Measurements from ENCODE around the gene GLIS1. TPM values are rescaled to one million over a fixed set of nuclear protein-coding genes. Genes with fewer than 3 reads are reported as not detected.

GLIS1 gene
- total and polyA plus RNA-seq, 2 donors (not counting 3 experiments of a cell fraction or from before 2014, with no cell fraction given): not detected

GRCh38 chr1:53543130-53543777 lies 195.7 kb downstream of the GLIS1 start:
- H3K79me2 ChIP-seq (ENCODE audit: control insufficient read depth, insufficient read depth, low read length): no peaks in the 10 kb centered on the region
- no peak overlapping the region for H3K4me3 ChIP-seq (replicated peaks in 1 of 3; ENCODE audit: insufficient read depth in 1 of 3, low read depth in 1 of 3, low read length in 3 of 3)
- no peaks in the 10 kb centered on the region for H4K20me1 ChIP-seq (replicated peaks; ENCODE audit: control insufficient read depth, extremely low read depth, insufficient read depth, low read length)
- H3K9ac ChIP-seq (replicated peaks; ENCODE audit: extremely low read depth, insufficient read depth, low read length): no peak overlapping the region
- no peak for DNase-seq (ENCODE audit: low read depth, low spot score)
- H3K36me3 ChIP-seq (ENCODE audit: control insufficient read depth in 2 of 2, extremely low read depth in 1 of 2, insufficient read depth in 2 of 2, low read length in 2 of 2): no peaks in the 10 kb centered on the region
- POLR2A ChIA-PET: no interaction called here
- no peaks in the 10 kb centered on the region for H3K4me1 ChIP-seq (ENCODE audit: control insufficient read depth, extremely low read depth, insufficient read depth, low read length)
- H3K27ac ChIP-seq (ENCODE audit: insufficient read depth, low read depth, low read length): no peak overlapping the region
- no peak overlapping the region for H2AFZ ChIP-seq (ENCODE audit: low read depth, low read length)
- dilution Hi-C loops (cut with MboI; ENCODE audit: extremely low pct_ligation_motif_present, low sequenced_read_pairs) (no loop called here), intact Hi-C loops (cut with micrococcal nuclease) (no loop called here)
- no peak for TF ChIP-seq MYC (IDR thresholded peaks at IDR 0.05; ENCODE audit: low read depth, low read length)
- H3K27me3 ChIP-seq (ENCODE audit: control insufficient read depth in 2 of 2, insufficient read depth in 2 of 2, low read length in 2 of 2): no peaks in the 10 kb centered on the region
- BruUV-seq (replicated peaks): no TSS peak
- no peak overlapping the region for H3K4me2 ChIP-seq (ENCODE audit: insufficient read depth, low read length)
- H3K9me3 ChIP-seq (replicated peaks; ENCODE audit: control insufficient read depth, insufficient read depth, low read length): no peaks in the 10 kb centered on the region
- no peak for FAIRE-seq
- CTCF ChIA-PET: no interaction called here
- H3K9me1 ChIP-seq (replicated peaks; ENCODE audit: control insufficient read depth, extremely low read depth, insufficient read depth, low read length): no peaks in the 10 kb centered on the region

- Histone ChIP-seq H4K20me1 (replicated peaks; ENCODE audit: control insufficient read depth, extremely low read depth, insufficient read depth, low read length) (no peaks in the 10 kb centered on the region), H3K36me3 (ENCODE audit: control insufficient read depth in 2 of 2, extremely low read depth in 1 of 2, insufficient read depth in 2 of 2, low read length in 2 of 2) (no peaks in the 10 kb centered on the region), H3K4me3 (replicated peaks in 1 of 3; ENCODE audit: insufficient read depth in 1 of 3, low read depth in 1 of 3, low read length in 3 of 3) (no peak overlapping the region), H3K9ac (replicated peaks; ENCODE audit: extremely low read depth, insufficient read depth, low read length) (no peak overlapping the region), H2AFZ (ENCODE audit: low read depth, low read length) (no peak overlapping the region), H3K4me1 (ENCODE audit: control insufficient read depth, extremely low read depth, insufficient read depth, low read length) (no peaks in the 10 kb centered on the region), H3K9me1 (replicated peaks; ENCODE audit: control insufficient read depth, extremely low read depth, insufficient read depth, low read length) (no peaks in the 10 kb centered on the region), H3K79me2 (ENCODE audit: control insufficient read depth, insufficient read depth, low read length) (no peaks in the 10 kb centered on the region), H3K4me2 (ENCODE audit: insufficient read depth, low read length) (no peak overlapping the region), H3K27me3 (ENCODE audit: control insufficient read depth in 2 of 2, insufficient read depth in 2 of 2, low read length in 2 of 2) (no peaks in the 10 kb centered on the region), H3K9me3 (replicated peaks; ENCODE audit: control insufficient read depth, insufficient read depth, low read length) (no peaks in the 10 kb centered on the region), H3K27ac (ENCODE audit: insufficient read depth, low read depth, low read length) (no peak overlapping the region)
- DNase-seq (ENCODE audit: low read depth, low spot score) (no peak), FAIRE-seq (no peak)
- ChIA-PET POLR2A (no interaction called here), CTCF (no interaction called here)
- dilution Hi-C loops (cut with MboI; ENCODE audit: extremely low pct_ligation_motif_present, low sequenced_read_pairs): no loop called here
- TF ChIP-seq JUN (IDR thresholded peaks at IDR 0.05; ENCODE audit: borderline replicate concordance, insufficient read depth, insufficient read length, low read depth) (no peak), MYC (IDR thresholded peaks at IDR 0.05; ENCODE audit: low read depth, low read length) (no peak), GATA2 (IDR thresholded peaks at IDR 0.05; ENCODE audit: insufficient read depth, insufficient read length, low read depth, low read length) (no peak), EZH2 (IDR thresholded peaks at IDR 0.05; ENCODE audit: borderline replicate concordance, low read depth, low read length, severe bottlenecking) (no peak), CTCF (IDR thresholded peaks at IDR 0.05; ENCODE audit: extremely low read depth in 1 of 2, insufficient read depth in 1 of 2, low read depth in 1 of 2, low read length in 2 of 2) (no peak), POLR2A (IDR thresholded peaks at IDR 0.05; ENCODE audit: low read depth, low read length) (no peak), POLR2AphosphoS5 (IDR thresholded peaks at IDR 0.05; ENCODE audit: insufficient read depth, low read depth, low read length) (no peak), FOS (IDR thresholded peaks at IDR 0.05; ENCODE audit: borderline replicate concordance, insufficient read depth, low read length) (no peak), MAX (IDR thresholded peaks at IDR 0.05; ENCODE audit: insufficient read depth, insufficient read length) (no peak)
- intact Hi-C loops (cut with micrococcal nuclease): no loop called here
- BruUV-seq (replicated peaks): no TSS peak
Measured at GRCh38 chr1:53542551-53542950, 196.4 kb downstream of the GLIS1 start.
